ENCODE measurements around the gene RIOX2. TPM values are rescaled to one million over a fixed set of nuclear protein-coding genes. Genes with fewer than 3 reads are reported as not detected.

The RIOX2 gene
- total and polyA plus RNA-seq, 2 donors (not counting 1 experiment from before 2014, with no cell fraction given) = 18.5 to 23.6 TPM

GRCh38 chr3:98014268-98014585, 42.0 kb upstream of the RIOX2 start:
- Histone ChIP-seq H3K9me3 (ENCODE audit: control extremely low read depth in 1 of 3, control insufficient read depth in 2 of 3, insufficient read depth in 1 of 3, low read length in 2 of 3) (no peaks in the 10 kb centered on the region), H3K27ac (ENCODE audit: low read length in 2 of 2) (no peak overlapping the region), H4K20me1 (ENCODE audit: control insufficient read depth, insufficient read depth, low read length, poor library complexity, severe bottlenecking) (no peaks in the 10 kb centered on the region), H3K79me2 (ENCODE audit: control insufficient read depth, insufficient read depth, low read length) (no peaks in the 10 kb centered on the region), H3K4me2 (replicated peaks; ENCODE audit: low read depth, low read length, poor library complexity, severe bottlenecking) (no peak overlapping the region), H3K4me3 (ENCODE audit: control extremely low read depth in 1 of 5, extremely low read depth in 1 of 5, insufficient read depth in 1 of 5, low read depth in 2 of 5, low read length in 4 of 5) (no peak overlapping the region), H3K36me3 (replicated peaks in 1 of 2; ENCODE audit: control extremely low read depth in 1 of 2, control insufficient read depth in 1 of 2, extremely low read depth in 1 of 2, insufficient read depth in 2 of 2, low read length in 1 of 2) (no peaks in the 10 kb centered on the region), H3K4me1 (ENCODE audit: control insufficient read depth in 2 of 2, insufficient read depth in 2 of 2, low read length in 2 of 2) (no peaks in the 10 kb centered on the region), H2AFZ (ENCODE audit: insufficient read depth, low read depth, low read length, poor library complexity, severe bottlenecking) (no peak overlapping the region), H3K9ac (ENCODE audit: low read length) (no peak overlapping the region), H3K27me3 (replicated peaks in 1 of 4; ENCODE audit: control extremely low read depth in 1 of 4, control insufficient read depth in 3 of 4, insufficient read depth in 4 of 4, low read length in 3 of 4) (no peaks in the 10 kb centered on the region)
- POLR2A ChIA-PET = no interaction called here
- 100% methylated on average over 2 of the region's 2 CpGs for WGBS (ENCODE audit: insufficient coverage)
- no peaks in the 10 kb centered on the region for H3K4me1 Mint-ChIP-seq
- no peak overlapping the region for H3K4me3 Mint-ChIP-seq
- ATAC-seq (ENCODE audit: low read depth) (no peak), DNase-seq (no peak)
- TF ChIP-seq EZH2 (IDR thresholded peaks at IDR 0.05; ENCODE audit: borderline replicate concordance, insufficient read depth, low read depth, low read length, poor library complexity, severe bottlenecking) = no peak
- TF ChIP-seq, protein P1, sequence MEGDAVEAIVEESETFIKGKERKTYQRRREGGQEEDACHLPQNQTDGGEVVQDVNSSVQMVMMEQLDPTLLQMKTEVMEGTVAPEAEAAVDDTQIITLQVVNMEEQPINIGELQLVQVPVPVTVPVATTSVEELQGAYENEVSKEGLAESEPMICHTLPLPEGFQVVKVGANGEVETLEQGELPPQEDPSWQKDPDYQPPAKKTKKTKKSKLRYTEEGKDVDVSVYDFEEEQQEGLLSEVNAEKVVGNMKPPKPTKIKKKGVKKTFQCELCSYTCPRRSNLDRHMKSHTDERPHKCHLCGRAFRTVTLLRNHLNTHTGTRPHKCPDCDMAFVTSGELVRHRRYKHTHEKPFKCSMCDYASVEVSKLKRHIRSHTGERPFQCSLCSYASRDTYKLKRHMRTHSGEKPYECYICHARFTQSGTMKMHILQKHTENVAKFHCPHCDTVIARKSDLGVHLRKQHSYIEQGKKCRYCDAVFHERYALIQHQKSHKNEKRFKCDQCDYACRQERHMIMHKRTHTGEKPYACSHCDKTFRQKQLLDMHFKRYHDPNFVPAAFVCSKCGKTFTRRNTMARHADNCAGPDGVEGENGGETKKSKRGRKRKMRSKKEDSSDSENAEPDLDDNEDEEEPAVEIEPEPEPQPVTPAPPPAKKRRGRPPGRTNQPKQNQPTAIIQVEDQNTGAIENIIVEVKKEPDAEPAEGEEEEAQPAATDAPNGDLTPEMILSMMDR (IDR thresholded peaks at IDR 0.05) = no peak
- intact Hi-C loops (cut with micrococcal nuclease) = no loop called here
- no peak overlapping the region for H3K27ac Mint-ChIP-seq
- CTCF ChIA-PET = interaction anchor here (1.6 to 9.7 kb wide), 2 partner anchors 8 to 25 kb away, joined by 6 to 100 read pairs; no protein-coding TSS in a partner anchor
- H3K9me3 Mint-ChIP-seq (ENCODE audit: insufficient read depth) = no peaks in the 10 kb centered on the region
- H3K27me3 Mint-ChIP-seq = peaks cover 22% of the 10 kb centered on the region

DNA sequence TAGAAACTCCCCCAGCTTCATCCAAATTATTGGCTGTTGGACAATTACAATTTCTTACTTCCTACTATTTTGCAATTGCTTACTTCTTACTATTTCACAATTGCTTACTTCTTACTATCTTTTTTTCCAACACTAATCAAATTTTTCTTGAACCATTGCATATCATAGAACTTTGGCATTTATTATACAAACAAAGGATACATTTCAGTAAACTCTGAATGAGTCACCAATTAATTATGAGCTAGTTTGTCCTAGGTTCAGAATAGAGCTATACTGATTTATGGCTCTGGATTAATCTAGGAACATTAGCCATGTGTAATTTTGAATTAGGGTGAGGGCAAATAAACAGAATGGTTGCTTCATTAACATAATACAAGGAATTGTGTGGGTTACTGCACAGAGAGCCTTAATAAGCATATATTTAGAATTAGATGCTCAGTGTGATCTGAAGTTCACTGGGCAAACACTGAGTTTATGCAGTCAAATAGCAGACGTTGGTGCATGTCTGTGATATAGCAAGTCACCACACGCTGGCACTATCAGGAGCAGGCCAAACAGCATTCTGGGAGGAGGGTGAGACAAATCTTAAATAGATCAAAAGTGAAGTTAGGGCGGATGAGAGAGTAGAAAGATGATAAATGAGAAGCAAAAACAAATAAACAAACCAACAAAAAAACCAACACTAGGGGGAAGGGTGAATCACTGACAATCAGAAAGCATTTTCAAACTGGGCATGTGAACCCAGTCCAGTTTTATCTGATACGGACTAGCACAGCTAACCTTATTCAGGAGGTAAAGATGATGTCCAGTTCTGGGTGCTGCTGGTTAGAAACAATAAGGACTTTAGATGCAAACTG, 41.4 kb upstream of the RIOX2 start:
- H3K9me3 Mint-ChIP-seq (ENCODE audit: insufficient read depth) = no peaks in the 10 kb centered on the region
- no peaks in the 10 kb centered on the region for H3K9me3 ChIP-seq (ENCODE audit: control extremely low read depth in 1 of 3, control insufficient read depth in 2 of 3, insufficient read depth in 1 of 3, low read length in 2 of 3)
- WGBS (ENCODE audit: insufficient coverage) = 90% methylated on average over 2 of the region's 4 CpGs
- peaks cover 22% of the 10 kb centered on the region for H3K27me3 Mint-ChIP-seq
- H3K4me1 Mint-ChIP-seq = no peaks in the 10 kb centered on the region
- POLR2A ChIA-PET = no interaction called here
- no peaks in the 10 kb centered on the region for H3K27me3 ChIP-seq (replicated peaks in 1 of 4; ENCODE audit: control extremely low read depth in 1 of 4, control insufficient read depth in 3 of 4, insufficient read depth in 4 of 4, low read length in 3 of 4)
- TF ChIP-seq, protein P1 (IDR thresholded peaks at IDR 0.05) = no peak
- no peak for TF ChIP-seq EZH2 (IDR thresholded peaks at IDR 0.05; ENCODE audit: borderline replicate concordance, insufficient read depth, low read depth, low read length, poor library complexity, severe bottlenecking)
- ATAC-seq (ENCODE audit: low read depth) (no peak), DNase-seq (no peak)
- H3K4me3 Mint-ChIP-seq = no peak overlapping the region
- no peaks in the 10 kb centered on the region for H3K79me2 ChIP-seq (ENCODE audit: control insufficient read depth, insufficient read depth, low read length)
- no peak overlapping the region for H3K27ac Mint-ChIP-seq
- no peak overlapping the region for H3K9ac ChIP-seq (ENCODE audit: low read length)
- no peak overlapping the region for H2AFZ ChIP-seq (ENCODE audit: insufficient read depth, low read depth, low read length, poor library complexity, severe bottlenecking)
- CTCF ChIA-PET = interaction anchor here (1.6 to 9.7 kb wide), 2 partner anchors 8 to 25 kb away, joined by 6 to 100 read pairs; no protein-coding TSS in a partner anchor
- H3K4me3 ChIP-seq (ENCODE audit: control extremely low read depth in 1 of 5, extremely low read depth in 1 of 5, insufficient read depth in 1 of 5, low read depth in 2 of 5, low read length in 4 of 5) = no peak overlapping the region
- H3K36me3 ChIP-seq (replicated peaks in 1 of 2; ENCODE audit: control extremely low read depth in 1 of 2, control insufficient read depth in 1 of 2, extremely low read depth in 1 of 2, insufficient read depth in 2 of 2, low read length in 1 of 2) = no peaks in the 10 kb centered on the region
- no peak overlapping the region for H3K27ac ChIP-seq (ENCODE audit: low read length in 2 of 2)
- H3K4me1 ChIP-seq (ENCODE audit: control insufficient read depth in 2 of 2, insufficient read depth in 2 of 2, low read length in 2 of 2) = no peaks in the 10 kb centered on the region
- intact Hi-C loops (cut with micrococcal nuclease) = no loop called here
- no peaks in the 10 kb centered on the region for H4K20me1 ChIP-seq (ENCODE audit: control insufficient read depth, insufficient read depth, low read length, poor library complexity, severe bottlenecking)
- H3K4me2 ChIP-seq (replicated peaks; ENCODE audit: low read depth, low read length, poor library complexity, severe bottlenecking) = no peak overlapping the region

Measured in B cell (primary cell).